Subcutaneous abdominal adipose tissue (tissue), 5 donors: ENCODE data around the gene NOL4L.

ENCODE experiments used
- H3K27ac ChIP-seq: one replicate; pipeline ENCODE4 v1.7.0; 2013; ENCODE audit warnings: low read depth, mild to moderate bottlenecking, inconsistent platforms, low read length, moderate library complexity
- H3K27me3 ChIP-seq, 5 donors: one replicate each; pipeline ENCODE4 v1.7.0; 2013; ENCODE audit warnings: low read length in 5 of 5, inconsistent platforms in 1 of 5; ENCODE audit not compliant: control insufficient read depth in 5 of 5, insufficient read depth in 4 of 5
- H3K36me3 ChIP-seq, 5 donors: one replicate each; pipeline ENCODE4 v1.7.0; 2013; ENCODE audit warnings: low read length in 5 of 5; ENCODE audit not compliant: control insufficient read depth in 5 of 5, insufficient read depth in 5 of 5
- H3K4me1 ChIP-seq, 5 donors: one replicate each; pipeline ENCODE4 v1.7.0; 2013; ENCODE audit warnings: low read length in 5 of 5, mild to moderate bottlenecking in 3 of 5, moderate library complexity in 1 of 5; ENCODE audit not compliant: control insufficient read depth in 5 of 5, insufficient read depth in 5 of 5
- H3K4me3 ChIP-seq, 5 donors: one replicate each; pipeline ENCODE4 v1.7.0; 2013; ENCODE audit warnings: low read length in 5 of 5, low read depth in 1 of 5
- H3K9ac ChIP-seq, 5 donors: one replicate each; pipeline ENCODE4 v1.7.0; 2013; ENCODE audit warnings: low read length in 5 of 5, mild to moderate bottlenecking in 4 of 5, moderate library complexity in 3 of 5
- H3K9me3 ChIP-seq, 5 donors: one replicate each; pipeline ENCODE4 v1.7.0; 2013; ENCODE audit warnings: low read length in 5 of 5; ENCODE audit not compliant: control insufficient read depth in 5 of 5
- donor health status: healthy.
- donor health status: healthy.
- donor health status: healthy.
- donor health status: healthy.
- donor health status: healthy.

The NOL4L gene

GRCh38 chr20:32449057-32449889 is 135.9 kb downstream of the NOL4L start:
- no peak overlapping the region for H3K9ac ChIP-seq

GRCh38 chr20:32448306-32449056 is 136.7 kb downstream of the NOL4L start:
- Histone ChIP-seq H3K27me3 (no peaks in the 10 kb centered on the region), H3K9me3 (no peaks in the 10 kb centered on the region), H3K4me3 (no peak overlapping the region), H3K9ac (peak overlapping the region in 1 of 5 donors; percentile 26), H3K27ac (no peak overlapping the region), H3K4me1 (peaks cover 12 to 64% (median 47%) of the 10 kb centered on the region in 5 donors), H3K36me3 (peaks cover 0 to 92% (median 60%) of the 10 kb centered on the region in 5 donors)

More at GRCh38 chr20:32449057-32449889, 135.9 kb downstream of the NOL4L start:
- Histone ChIP-seq H3K27me3 (no peaks in the 10 kb centered on the region), H3K4me1 (peaks cover 12 to 65% (median 47%) of the 10 kb centered on the region in 5 donors), H3K4me3 (no peak overlapping the region), H3K9me3 (no peaks in the 10 kb centered on the region), H3K27ac (no peak overlapping the region), H3K36me3 (peaks cover 0 to 96% (median 62%) of the 10 kb centered on the region in 5 donors)

GRCh38 chr20:32447136-32448027 is 137.8 kb downstream of the NOL4L start:
- peaks cover 0 to 89% (median 49%) of the 10 kb centered on the region in 5 donors for H3K36me3 ChIP-seq
- H3K9ac ChIP-seq, result peak overlapping the region in 1 of 5 donors; percentile 26
- no peak overlapping the region for H3K4me3 ChIP-seq
- no peaks in the 10 kb centered on the region for H3K27me3 ChIP-seq
- peaks cover 12 to 68% (median 50%) of the 10 kb centered on the region in 5 donors for H3K4me1 ChIP-seq
- H3K9me3 ChIP-seq, result no peaks in the 10 kb centered on the region
- H3K27ac ChIP-seq, result no peak overlapping the region

GRCh38 chr20:32446301-32447100 is 138.6 kb downstream of the NOL4L start:
- Histone ChIP-seq H3K27ac (no peak overlapping the region), H3K9ac (peak overlapping the region in 1 of 5 donors; percentile 10), H3K4me1 (peaks cover 12 to 62% (median 52%) of the 10 kb centered on the region in 5 donors), H3K9me3 (no peaks in the 10 kb centered on the region), H3K4me3 (no peak overlapping the region), H3K36me3 (peaks cover 0 to 84% (median 41%) of the 10 kb centered on the region in 5 donors), H3K27me3 (no peaks in the 10 kb centered on the region)

- peaks cover 0 to 77% (median 36%) of the 10 kb centered on the region in 5 donors for H3K36me3 ChIP-seq
- H3K27ac ChIP-seq, result no peak overlapping the region
- H3K9ac ChIP-seq, result no peak overlapping the region
- H3K27me3 ChIP-seq, result no peaks in the 10 kb centered on the region
- no peaks in the 10 kb centered on the region for H3K9me3 ChIP-seq
- peaks cover 12 to 54% (median 50%) of the 10 kb centered on the region in 5 donors for H3K4me1 ChIP-seq
- H3K4me3 ChIP-seq, result no peak overlapping the region
These were observed 139.4 kb downstream of the NOL4L start for GRCh38 chr20:32445539-32446273.

GRCh38 chr20:32444474-32445220 is 140.5 kb downstream of the NOL4L start:
- Histone ChIP-seq H3K4me3 (no peak overlapping the region), H3K9ac (no peak overlapping the region), H3K9me3 (no peaks in the 10 kb centered on the region), H3K4me1 (peaks cover 11 to 45% (median 42%) of the 10 kb centered on the region in 5 donors), H3K27me3 (no peaks in the 10 kb centered on the region), H3K36me3 (peaks cover 0 to 67% (median 37%) of the 10 kb centered on the region in 5 donors), H3K27ac (no peak overlapping the region)

- Histone ChIP-seq H3K9me3 (no peaks in the 10 kb centered on the region), H3K9ac (no peak overlapping the region), H3K27ac (no peak overlapping the region), H3K27me3 (no peaks in the 10 kb centered on the region), H3K4me3 (no peak overlapping the region), H3K36me3 (peaks cover 0 to 65% (median 49%) of the 10 kb centered on the region in 5 donors), H3K4me1 (peaks cover 10 to 50% (median 42%) of the 10 kb centered on the region in 5 donors)
These were observed 141.7 kb downstream of the NOL4L start for GRCh38 chr20:32443386-32443974.
